Measurements from ENCODE around the gene ARSI. TPM values are rescaled to one million over a fixed set of nuclear protein-coding genes. Genes with fewer than 3 reads are reported as not detected.

ARSI gene
- total RNA-seq, 6 donors from 2014 or later = 0.78 to 6.3 (median 2.8) TPM

- Histone ChIP-seq H3K27ac (peak overlapping the region; percentile 6 to 81 (median 76)), H3K9me3 (no peaks in the 10 kb centered on the region), H3K4me1 (peaks cover 7 to 17% (median 10%) of the 10 kb centered on the region in 4 donors), H3K4me3 (no peak overlapping the region), H3K36me3 (no peaks in the 10 kb centered on the region), H3K27me3 (peaks cover 0 to 14% (median 8%) of the 10 kb centered on the region in 4 donors)
- DNase-seq (no peak), ATAC-seq (ENCODE audit: low FRiP score in 2 of 2) (peak in 1 of 2 donors; percentile 2)
- TF ChIP-seq EP300 (IDR thresholded peaks at IDR 0.05) (peak in 1 of 4 donors; percentile 33), POLR2A (IDR thresholded peaks at IDR 0.05) (no peak), POLR2AphosphoS5 (IDR thresholded peaks at IDR 0.05) (peak; percentile 43 to 62)
- WGBS, 2 donors = 48 to 70% methylated on average over 7 of the region's 7 CpGs
Measured at GRCh38 chr5:150303660-150304386, 1.1 kb upstream of the ARSI start.

- TF ChIP-seq POLR2A (IDR thresholded peaks at IDR 0.05) = no peak
- TF ChIP-seq POLR2AphosphoS5 (IDR thresholded peaks at IDR 0.05) = peak in 1 of 2 donors; percentile 25
- WGBS, 2 donors = 23 to 27% methylated on average over 12 to 16 of the region's 16 CpGs
- no peaks in the 10 kb centered on the region for H3K36me3 ChIP-seq
- no peaks in the 10 kb centered on the region for H3K9me3 ChIP-seq
- peak overlapping the region in 3 of 4 donors; percentile 25 to 45 (median 39) for H3K4me3 ChIP-seq
- peaks cover 7 to 17% (median 10%) of the 10 kb centered on the region in 4 donors for H3K4me1 ChIP-seq
- peak overlapping the region; percentile 23 to 81 (median 76) for H3K27ac ChIP-seq
- ATAC-seq (ENCODE audit: low FRiP score in 2 of 2) = no peak
- H3K27me3 ChIP-seq = peaks cover 0 to 14% (median 8%) of the 10 kb centered on the region in 4 donors
- no peak for DNase-seq
Measured at GRCh38 chr5:150303070-150303615, 438 bp upstream of the ARSI start.

GRCh38 chr5:150301901-150302300, 804 bp downstream of the ARSI start:
- Histone ChIP-seq H3K27ac (peak overlapping the region; percentile 43 to 81 (median 76)), H3K4me3 (peak overlapping the region in 3 of 4 donors; percentile 25 to 45 (median 39)), H3K27me3 (peaks cover 0 to 14% (median 8%) of the 10 kb centered on the region in 4 donors), H3K36me3 (no peaks in the 10 kb centered on the region), H3K4me1 (peaks cover 7 to 17% (median 10%) of the 10 kb centered on the region in 4 donors), H3K9me3 (no peaks in the 10 kb centered on the region)
- ATAC-seq (ENCODE audit: low FRiP score in 2 of 2) (no peak), DNase-seq (no peak)
- WGBS, 2 donors = 25 to 40% methylated on average over 7 to 18 of the region's 22 CpGs
- TF ChIP-seq POLR2A (IDR thresholded peaks at IDR 0.05) (no peak), EP300 (IDR thresholded peaks at IDR 0.05) (no peak), POLR2AphosphoS5 (IDR thresholded peaks at IDR 0.05) (no peak)
- TF ChIP-seq, protein P1, sequence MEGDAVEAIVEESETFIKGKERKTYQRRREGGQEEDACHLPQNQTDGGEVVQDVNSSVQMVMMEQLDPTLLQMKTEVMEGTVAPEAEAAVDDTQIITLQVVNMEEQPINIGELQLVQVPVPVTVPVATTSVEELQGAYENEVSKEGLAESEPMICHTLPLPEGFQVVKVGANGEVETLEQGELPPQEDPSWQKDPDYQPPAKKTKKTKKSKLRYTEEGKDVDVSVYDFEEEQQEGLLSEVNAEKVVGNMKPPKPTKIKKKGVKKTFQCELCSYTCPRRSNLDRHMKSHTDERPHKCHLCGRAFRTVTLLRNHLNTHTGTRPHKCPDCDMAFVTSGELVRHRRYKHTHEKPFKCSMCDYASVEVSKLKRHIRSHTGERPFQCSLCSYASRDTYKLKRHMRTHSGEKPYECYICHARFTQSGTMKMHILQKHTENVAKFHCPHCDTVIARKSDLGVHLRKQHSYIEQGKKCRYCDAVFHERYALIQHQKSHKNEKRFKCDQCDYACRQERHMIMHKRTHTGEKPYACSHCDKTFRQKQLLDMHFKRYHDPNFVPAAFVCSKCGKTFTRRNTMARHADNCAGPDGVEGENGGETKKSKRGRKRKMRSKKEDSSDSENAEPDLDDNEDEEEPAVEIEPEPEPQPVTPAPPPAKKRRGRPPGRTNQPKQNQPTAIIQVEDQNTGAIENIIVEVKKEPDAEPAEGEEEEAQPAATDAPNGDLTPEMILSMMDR (IDR thresholded peaks at IDR 0.05) = no peak

DNA sequence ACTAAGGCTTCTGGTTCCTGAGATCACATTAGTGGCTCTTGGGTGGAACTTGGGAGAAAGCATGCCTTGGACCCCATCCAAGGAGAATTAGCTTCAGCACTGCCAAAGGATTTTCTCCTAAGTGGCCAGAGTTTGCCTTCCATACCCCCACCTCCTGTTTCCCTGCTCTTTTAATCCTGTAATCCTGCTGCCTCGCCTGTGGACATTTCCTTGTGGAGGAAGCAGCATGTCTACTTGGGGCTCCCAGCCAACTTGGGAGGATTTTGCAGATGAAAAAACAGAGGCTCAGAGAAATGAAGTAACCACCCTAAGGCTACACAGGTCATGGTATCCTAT, 1.6 kb downstream of the ARSI start:
- DNase-seq (no peak), ATAC-seq (ENCODE audit: low FRiP score in 2 of 2) (no peak)
- Histone ChIP-seq H3K27me3 (peaks cover 0 to 14% (median 8%) of the 10 kb centered on the region in 4 donors), H3K27ac (peak overlapping the region in 2 of 4 donors; percentile 12 to 26), H3K36me3 (no peaks in the 10 kb centered on the region), H3K4me3 (peak overlapping the region in 2 of 4 donors; percentile 39 to 45), H3K4me1 (peaks cover 7 to 17% (median 10%) of the 10 kb centered on the region in 4 donors), H3K9me3 (no peaks in the 10 kb centered on the region)
- WGBS, 2 donors = 40 to 63% methylated on average over 1 of the region's 1 CpG
- TF ChIP-seq POLR2AphosphoS5 (IDR thresholded peaks at IDR 0.05) (no peak), EP300 (IDR thresholded peaks at IDR 0.05) (no peak), POLR2A (IDR thresholded peaks at IDR 0.05) (no peak)
- TF ChIP-seq, protein P1 (IDR thresholded peaks at IDR 0.05) = no peak

DNA sequence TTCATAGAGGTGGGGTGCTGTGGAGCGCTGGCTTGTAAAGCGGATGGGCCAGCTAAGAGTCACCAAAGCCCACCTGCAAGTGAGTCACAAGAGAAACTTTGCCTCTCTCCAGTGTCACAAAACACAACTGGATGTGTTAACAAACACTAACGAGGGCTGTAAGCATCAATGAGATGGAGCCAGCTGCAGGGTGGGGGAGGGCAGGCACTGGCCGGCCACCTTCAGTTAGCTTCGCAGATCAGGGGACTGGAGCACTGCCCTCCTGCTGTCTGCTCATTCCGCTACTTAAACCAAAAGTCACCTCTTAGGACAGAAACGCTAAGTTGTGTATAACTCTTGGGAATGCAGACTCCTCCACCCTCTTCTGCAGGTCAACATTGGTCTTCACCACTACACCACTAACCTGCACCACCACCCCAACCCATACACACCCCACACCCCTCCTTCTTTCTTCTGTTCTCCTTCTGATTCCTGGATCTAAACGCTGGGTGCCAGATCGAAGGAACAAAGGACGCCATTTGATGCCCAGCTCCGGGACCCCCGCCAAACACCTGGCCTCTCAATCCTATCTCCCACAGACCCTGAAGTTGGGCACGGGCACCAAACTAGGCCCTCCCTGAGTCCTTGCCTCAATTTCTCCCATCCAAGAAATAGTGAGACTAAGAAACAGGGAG, 2.1 kb downstream of the ARSI start:
- Histone ChIP-seq H3K27ac (peak overlapping the region in 2 of 4 donors; percentile 12 to 26), H3K4me3 (no peak overlapping the region)
- TF ChIP-seq, protein P1 (IDR thresholded peaks at IDR 0.05) = no peak
- no peak for TF ChIP-seq EP300 (IDR thresholded peaks at IDR 0.05)
- TF ChIP-seq POLR2A (IDR thresholded peaks at IDR 0.05) = no peak
- TF ChIP-seq POLR2AphosphoS5 (IDR thresholded peaks at IDR 0.05) = no peak

More for the DNA sequence above, 2.1 kb downstream of the ARSI start:
- 79 to 84% methylated on average over 13 of the region's 13 CpGs for WGBS, 2 donors
- no peak for ATAC-seq (ENCODE audit: low FRiP score in 2 of 2)
- Histone ChIP-seq H3K27me3 (peaks cover 0 to 14% (median 8%) of the 10 kb centered on the region in 4 donors), H3K4me1 (peaks cover 7 to 17% (median 10%) of the 10 kb centered on the region in 4 donors), H3K9me3 (no peaks in the 10 kb centered on the region), H3K36me3 (no peaks in the 10 kb centered on the region)
- DNase-seq = no peak

All from upper lobe of left lung (tissue), 6 donors.